T-cell (primary cell): ENCODE measurements around the gene LMNTD2. TPM values are rescaled to one million over a fixed set of nuclear protein-coding genes. Genes with fewer than 3 reads are reported as not detected.

Experiments
- ATAC-seq, 4 experiments: fragments of 200-7000 bp in 3 of 4; fragments of 150-1000 bp in 1 of 4; cut with Tn5 transposase; replicated peaks in 1 of 4; 1 replicate in 3 of 4; 2 replicates in 1 of 4; pipeline ENCODE4 v1.10.0; 2021; ENCODE audit warnings: moderate library complexity in 3 of 4, mild to moderate bottlenecking in 2 of 4, moderate number of reproducible peaks in 1 of 4
- CTCF ChIA-PET, 2 donors: fragments of 300-600 bp; sonication (Branson Sonifier 250); formaldehyde crosslinking; loops; one replicate each; lab custom pipeline; 2022; ENCODE audit warnings: antibody characterized with exemption in 2 of 2; lab: Charles Lee
- POLR2A ChIA-PET, 2 donors: fragments of 300-600 bp; sonication (Branson Sonifier 250); formaldehyde crosslinking; loops; one replicate each; lab custom pipeline; 2022; ENCODE audit warnings: antibody characterized with exemption in 2 of 2; lab: Charles Lee
- DNase-seq, 35 experiments: peaks; one replicate each; pipeline versions ENCODE4 v3.0.0 to v3.0.0-alpha.2; 2013 to 2023
- H3K27ac ChIP-seq: one replicate; pipeline ENCODE4 v1.5.1; 2013; ENCODE audit warnings: low read length
- H3K27me3 ChIP-seq, 2 experiments: replicated peaks in 1 of 2; 1 replicate in 1 of 2; 2 replicates in 1 of 2; pipeline versions ENCODE4 v1.6.1 to v1.7.0; 2013; ENCODE audit warnings: low read length in 1 of 2, mixed read lengths in 1 of 2; ENCODE audit not compliant: control insufficient read depth in 2 of 2, insufficient read depth in 2 of 2; ENCODE audit errors: extremely low read depth in 1 of 2
- H3K36me3 ChIP-seq, 2 donors: 1 replicate in 1 of 2; 2 replicates in 1 of 2; pipeline versions ENCODE4 v1.6.1 to v1.7.0; 2013; ENCODE audit warnings: low read length in 1 of 2; ENCODE audit not compliant: control insufficient read depth in 2 of 2, insufficient read depth in 1 of 2; ENCODE audit errors: extremely low read depth in 1 of 2
- H3K4me1 ChIP-seq, 2 experiments: 1 replicate in 1 of 2; 2 replicates in 1 of 2; pipeline versions ENCODE4 v1.6.1 to v1.7.0; 2013; ENCODE audit warnings: low read length in 2 of 2, mixed read lengths in 1 of 2; ENCODE audit not compliant: insufficient read depth in 2 of 2, control insufficient read depth in 1 of 2; ENCODE audit errors: extremely low read depth in 1 of 2
- H3K4me3 ChIP-seq, 2 donors: 1 replicate in 1 of 2; 2 replicates in 1 of 2; pipeline versions ENCODE4 v1.5.1 to v1.7.0; 2013; ENCODE audit warnings: mild to moderate bottlenecking in 2 of 2, low read length in 1 of 2, moderate library complexity in 1 of 2; ENCODE audit not compliant: control insufficient read depth in 1 of 2; ENCODE audit errors: extremely low read depth in 1 of 2
- H3K9me3 ChIP-seq: 2 replicates; pipeline ENCODE4 v1.7.0; 2013
- H3K27ac Mint-ChIP-seq, 2 donors: one replicate each; pipeline ENCODE4 v1.8.0; 2020 to 2021; ENCODE audit warnings: mild to moderate bottlenecking in 2 of 2, mixed read lengths in 2 of 2
- H3K27me3 Mint-ChIP-seq, 2 donors: one replicate each; pipeline ENCODE4 v1.8.0; 2021 to 2022; ENCODE audit warnings: mixed read lengths in 2 of 2
- H3K36me3 Mint-ChIP-seq: one replicate; pipeline ENCODE4 v1.8.0; 2021; ENCODE audit warnings: mixed read lengths
- H3K4me1 Mint-ChIP-seq, 3 donors: one replicate each; pipeline ENCODE4 v1.8.0; 2020 to 2022; ENCODE audit warnings: mixed read lengths in 3 of 3, mild to moderate bottlenecking in 1 of 3
- H3K4me3 Mint-ChIP-seq, 3 donors: one replicate each; pipeline ENCODE4 v1.8.0; 2020 to 2022; ENCODE audit warnings: mild to moderate bottlenecking in 3 of 3, mixed read lengths in 3 of 3, moderate library complexity in 3 of 3
- H3K9me3 Mint-ChIP-seq, 3 donors: one replicate each; pipeline ENCODE4 v1.8.0; 2020 to 2022; ENCODE audit warnings: mixed read lengths in 3 of 3
- WGBS: methylation state at CpG from one replicate; pipeline ENCODE4 v1.1.5; 2013; ENCODE audit warnings: missing lambda C conversion rate; ENCODE audit not compliant: insufficient coverage; 5-methylcytosine and 5-hydroxymethylcytosine counted together
- total RNA-seq, 35 experiments: library from RNA in 6 of 35; stranded (reverse) in 6 of 35; fragments of 120-200 nt in 1 of 35; gene quantifications; one replicate each; pipeline versions ENCODE4 v1.2.1 to v1.2.4 and lab custom pipeline; 2013 to 2026

LMNTD2 gene
- total RNA-seq, 5 donors from 2014 or later (not counting 1 experiment from before 2014, with no cell fraction given): 5.1 to 13.4 (median 8.8) TPM

DNA sequence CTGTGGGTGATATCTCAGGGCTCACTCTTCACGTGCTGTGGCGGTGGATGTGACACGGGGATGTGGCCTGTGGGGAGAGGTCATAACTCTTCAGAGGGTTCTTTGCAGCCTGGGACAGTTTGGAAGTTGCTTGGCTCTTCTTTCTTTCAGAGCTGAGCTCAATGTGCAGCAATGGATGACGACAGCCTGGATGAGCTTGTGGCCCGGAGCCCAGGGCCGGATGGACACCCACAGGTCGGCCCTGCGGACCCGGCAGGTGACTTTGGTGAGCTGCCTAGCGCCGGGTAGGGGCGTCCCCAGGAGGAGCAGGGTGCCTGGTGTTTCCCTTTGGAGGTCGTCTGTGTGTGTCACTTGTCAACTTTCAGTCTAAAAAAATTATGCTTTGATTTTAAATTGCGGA is 20.8 kb upstream of the LMNTD2 start:
- POLR2A ChIA-PET: no interaction called here
- no peaks in the 10 kb centered on the region for H3K9me3 Mint-ChIP-seq
- Histone ChIP-seq H3K36me3 (peaks cover 11 to 39% of the 10 kb centered on the region in 2 donors), H3K27me3 (no peaks in the 10 kb centered on the region), H3K27ac (no peak overlapping the region), H3K4me1 (peaks cover 22 to 51% of the 10 kb centered on the region in 2 experiments), H3K9me3 (no peaks in the 10 kb centered on the region), H3K4me3 (no peak overlapping the region)
- H3K36me3 Mint-ChIP-seq: peaks cover 13% of the 10 kb centered on the region
- peaks cover 44 to 52% (median 50%) of the 10 kb centered on the region in 3 donors for H3K4me1 Mint-ChIP-seq
- H3K27me3 Mint-ChIP-seq: no peaks in the 10 kb centered on the region
- 81% methylated on average over 12 of the region's 14 CpGs for WGBS
- no peak overlapping the region for H3K4me3 Mint-ChIP-seq
- no peak for DNase-seq
- CTCF ChIA-PET: no interaction called here
- ATAC-seq: no peak
- no peak overlapping the region for H3K27ac Mint-ChIP-seq

DNA sequence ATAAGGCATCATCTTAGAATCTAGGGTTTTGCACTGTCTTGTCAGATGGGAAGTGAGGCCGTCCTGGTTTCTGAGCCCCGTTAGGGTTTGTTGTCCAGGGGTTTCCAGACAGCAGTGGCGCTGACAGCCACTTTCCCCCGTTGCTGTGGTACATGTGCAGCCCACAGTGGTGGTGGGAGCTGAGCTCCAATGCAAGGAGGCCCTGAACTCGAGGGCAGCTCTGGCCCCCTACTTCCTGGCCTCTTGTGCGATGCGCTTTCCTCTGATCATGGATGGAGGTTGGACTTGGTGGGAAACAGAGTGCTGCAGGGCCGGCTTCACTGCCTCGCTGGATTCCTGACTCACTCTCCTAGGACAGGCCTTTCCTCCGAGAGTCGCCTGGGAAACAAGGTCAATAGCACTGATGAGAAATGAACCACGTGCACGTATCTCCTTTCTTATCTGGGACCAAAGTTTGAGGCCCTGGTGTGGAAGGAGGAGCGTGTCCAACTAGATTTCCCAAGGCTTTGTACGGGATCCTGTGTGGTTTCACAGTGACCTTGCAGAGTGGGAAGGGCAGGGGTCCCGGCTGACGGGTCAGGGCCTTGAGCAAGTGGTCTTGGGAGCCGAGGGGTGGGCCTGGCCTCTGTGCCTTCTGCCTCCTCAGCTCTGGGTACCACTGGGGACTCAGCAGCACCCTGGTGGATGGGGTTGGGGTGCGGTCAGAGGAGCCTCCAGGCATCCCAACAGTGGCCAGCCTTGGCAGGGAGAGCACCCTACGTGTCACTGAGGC is 19.5 kb upstream of the LMNTD2 start:
- H3K4me3 Mint-ChIP-seq: peak overlapping the region; percentile 32 to 83 (median 37)
- Histone ChIP-seq H3K9me3 (no peaks in the 10 kb centered on the region), H3K36me3 (peaks cover 11 to 33% of the 10 kb centered on the region in 2 donors), H3K4me1 (peaks cover 22 to 51% of the 10 kb centered on the region in 2 experiments), H3K27me3 (peaks cover 0 to 2% of the 10 kb centered on the region in 2 experiments), H3K27ac (no peak overlapping the region), H3K4me3 (no peak overlapping the region)
- H3K27me3 Mint-ChIP-seq: peaks cover 0 to 2% of the 10 kb centered on the region in 2 donors
- POLR2A ChIA-PET: no interaction called here
- ATAC-seq: no peak
- H3K9me3 Mint-ChIP-seq: no peaks in the 10 kb centered on the region
- CTCF ChIA-PET: no interaction called here
- no peak for DNase-seq
- 88% methylated on average over 17 of the region's 20 CpGs for WGBS
- peaks cover 45 to 51% (median 50%) of the 10 kb centered on the region in 3 donors for H3K4me1 Mint-ChIP-seq
- no peak overlapping the region for H3K27ac Mint-ChIP-seq
- peaks cover 10% of the 10 kb centered on the region for H3K36me3 Mint-ChIP-seq

DNA sequence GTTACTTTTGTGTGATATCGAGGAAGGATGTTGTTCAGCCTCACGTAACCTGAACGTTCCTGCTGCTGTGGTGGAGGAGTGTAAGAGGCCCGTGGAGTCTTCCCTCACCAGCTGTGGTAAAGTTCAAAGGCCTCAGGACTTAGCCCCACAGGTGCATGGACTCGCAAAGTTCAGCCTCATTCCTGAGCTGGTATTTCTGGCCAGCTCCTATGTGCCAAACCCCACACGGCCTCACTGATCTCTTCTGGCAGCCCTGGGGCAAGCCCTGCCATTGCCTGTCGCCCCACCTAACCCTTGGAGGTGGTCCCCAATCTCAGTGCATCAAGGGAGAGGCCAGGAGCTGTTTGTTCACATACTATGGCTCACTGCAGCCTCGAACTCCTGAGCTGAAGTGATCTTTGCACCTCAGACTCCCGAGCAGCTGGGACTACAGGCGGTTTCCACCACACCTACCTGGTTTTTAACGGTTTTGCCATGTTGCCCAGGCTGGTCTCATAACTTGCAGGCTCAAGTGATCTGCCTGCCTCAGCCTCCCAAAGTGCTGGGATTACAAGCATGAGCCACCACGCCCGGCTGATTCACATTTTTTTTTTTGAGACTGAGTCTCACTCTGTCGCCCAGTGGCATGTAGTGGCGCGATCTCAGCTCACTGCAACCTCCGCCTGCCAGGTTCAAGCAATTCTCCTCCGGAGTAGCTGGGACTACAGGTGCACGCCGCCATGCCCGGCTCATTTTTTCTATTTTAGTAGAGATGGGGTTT is 17.9 kb upstream of the LMNTD2 start:
- 41% methylated on average over 13 of the region's 21 CpGs for WGBS
- no peak for ATAC-seq
- H3K4me3 ChIP-seq: peak overlapping the region; percentile 74 to 93
- no peak overlapping the region for H3K27ac ChIP-seq
- CTCF ChIA-PET: interaction anchor here (0.5 to 1.0 kb wide), 3 partner anchors 13 to 232 kb away, joined by 3 read pairs; no protein-coding TSS in a partner anchor
- peaks cover 6 to 20% of the 10 kb centered on the region in 2 donors for H3K36me3 ChIP-seq
- Mint-ChIP-seq H3K36me3 (peaks cover 7% of the 10 kb centered on the region), H3K4me1 (peaks cover 56 to 63% (median 58%) of the 10 kb centered on the region in 3 donors), H3K27ac (peak overlapping the region in 1 of 2 donors; percentile 22), H3K9me3 (no peaks in the 10 kb centered on the region), H3K27me3 (peaks cover 0 to 5% of the 10 kb centered on the region in 2 donors), H3K4me3 (peak overlapping the region; percentile 83 to 87 (median 84))
- H3K4me1 ChIP-seq: peaks cover 29 to 62% of the 10 kb centered on the region in 2 experiments
- no peaks in the 10 kb centered on the region for H3K9me3 ChIP-seq
- DNase-seq: no peak
- POLR2A ChIA-PET: no interaction called here
- H3K27me3 ChIP-seq: peaks cover 0 to 10% of the 10 kb centered on the region in 2 experiments

DNA sequence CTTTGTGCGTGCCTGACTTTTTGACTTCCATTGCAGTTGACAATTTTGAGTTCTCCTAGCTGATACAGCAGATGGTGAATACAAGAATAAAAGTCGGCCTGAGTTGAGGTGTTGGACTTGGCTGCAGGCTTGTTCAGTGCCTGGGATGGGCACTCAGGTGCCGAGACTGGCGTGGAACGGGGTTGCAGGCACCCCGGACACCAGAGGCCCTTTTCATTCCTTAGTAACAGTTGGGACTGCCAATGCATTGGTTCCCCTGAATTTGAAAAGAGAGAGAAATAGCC is 17.0 kb upstream of the LMNTD2 start:
- peak overlapping the region; percentile 83 to 86 for H3K27ac Mint-ChIP-seq
- H3K4me3 ChIP-seq: peak overlapping the region; percentile 74 to 93
- no peaks in the 10 kb centered on the region for H3K9me3 ChIP-seq
- ATAC-seq (no peak), DNase-seq (no peak)
- H3K4me3 Mint-ChIP-seq: peak overlapping the region; percentile 83 to 87 (median 84)
- POLR2A ChIA-PET: no interaction called here
- CTCF ChIA-PET: no interaction called here
- H3K4me1 ChIP-seq: peaks cover 29 to 68% of the 10 kb centered on the region in 2 experiments
- H3K36me3 ChIP-seq: peaks cover 6 to 17% of the 10 kb centered on the region in 2 donors
- H3K9me3 Mint-ChIP-seq: no peaks in the 10 kb centered on the region
- H3K36me3 Mint-ChIP-seq: peaks cover 7% of the 10 kb centered on the region
- H3K27me3 Mint-ChIP-seq: peaks cover 0 to 5% of the 10 kb centered on the region in 2 donors
- 66% methylated on average over 2 of the region's 6 CpGs for WGBS
- peaks cover 0 to 13% of the 10 kb centered on the region in 2 experiments for H3K27me3 ChIP-seq
- peaks cover 56 to 66% (median 61%) of the 10 kb centered on the region in 3 donors for H3K4me1 Mint-ChIP-seq
- H3K27ac ChIP-seq: no peak overlapping the region

DNA sequence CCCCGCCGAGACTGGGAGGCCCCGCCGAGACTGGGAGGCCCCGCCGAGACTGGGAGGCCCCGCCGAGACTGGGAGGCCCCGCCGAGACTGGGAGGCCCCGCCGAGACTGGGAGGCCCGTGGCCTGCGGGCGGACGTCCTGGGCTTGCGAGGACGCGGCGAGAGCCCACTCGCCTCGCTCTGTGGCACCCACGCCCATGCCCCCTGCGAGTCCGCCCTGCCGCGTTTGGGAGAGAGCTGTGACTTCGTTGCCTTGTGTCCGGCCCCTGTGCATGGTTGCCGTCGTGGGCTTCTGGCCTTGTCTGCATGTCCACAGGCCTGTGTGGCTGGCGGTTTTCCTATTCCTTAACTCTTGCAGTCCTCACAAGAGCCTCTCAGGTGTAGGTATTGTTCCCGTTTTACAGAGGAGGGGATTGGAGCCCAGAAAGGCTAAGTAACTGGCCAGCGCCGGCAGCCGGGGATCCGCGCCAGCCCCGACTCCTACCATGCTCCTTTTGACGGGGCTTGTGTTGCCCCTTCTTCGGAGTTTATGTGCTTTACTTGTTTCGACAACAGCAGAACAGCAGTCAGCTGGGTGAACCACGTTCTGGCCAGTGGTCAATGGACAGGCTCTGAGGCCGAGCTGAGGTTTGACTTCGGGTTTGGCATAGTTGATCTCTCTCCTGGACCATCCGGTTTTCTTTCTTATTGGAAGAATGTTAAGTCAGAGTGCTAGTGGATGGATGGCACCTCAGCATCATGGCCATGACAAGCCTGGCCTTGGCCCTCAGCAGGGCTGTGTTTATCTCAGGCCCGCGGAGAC is 16.5 kb upstream of the LMNTD2 start:
- peaks cover 56 to 65% (median 61%) of the 10 kb centered on the region in 3 donors for H3K4me1 Mint-ChIP-seq
- CTCF ChIA-PET: no interaction called here

More for the DNA sequence above, 16.5 kb upstream of the LMNTD2 start:
- Mint-ChIP-seq H3K9me3 (no peaks in the 10 kb centered on the region), H3K4me3 (peak overlapping the region; percentile 83 to 87 (median 84)), H3K36me3 (peaks cover 7% of the 10 kb centered on the region), H3K27me3 (peaks cover 0 to 5% of the 10 kb centered on the region in 2 donors), H3K27ac (peak overlapping the region; percentile 83 to 86)
- ATAC-seq (no peak), DNase-seq (no peak)
- WGBS: 7% methylated on average over 40 of the region's 48 CpGs
- Histone ChIP-seq H3K36me3 (peaks cover 6 to 14% of the 10 kb centered on the region in 2 donors), H3K9me3 (no peaks in the 10 kb centered on the region), H3K4me3 (peak overlapping the region; percentile 74 to 93), H3K27ac (no peak overlapping the region), H3K27me3 (peaks cover 0 to 13% of the 10 kb centered on the region in 2 experiments), H3K4me1 (peaks cover 29 to 68% of the 10 kb centered on the region in 2 experiments)
- POLR2A ChIA-PET: interaction anchor here in 1 of 2 donors (0.5 kb wide), 1 partner anchor 8 kb away, joined by 3 read pairs; no protein-coding TSS in a partner anchor
